Neural crest cell (in vitro differentiated cells): ENCODE measurements around the gene FREY1. TPM values are rescaled to one million over a fixed set of nuclear protein-coding genes. Genes with fewer than 3 reads are reported as not detected.
A peak's percentile ranks its signal among the peaks of the same experiment; 100 is the strongest.

ENCODE experiments used
- DNase-seq: peaks from one replicate; pipeline ENCODE4 v3.0.0; 2021; ENCODE audit warnings: low read depth, mixed read lengths, low spot score
- H3K27ac Mint-ChIP-seq: one replicate; pipeline ENCODE4 v1.8.0; 2021; ENCODE audit warnings: mild to moderate bottlenecking, mixed read lengths; ENCODE audit not compliant: unreplicated experiment
- H3K27me3 Mint-ChIP-seq: 2 replicates; pipeline ENCODE4 v1.8.0; 2021; ENCODE audit warnings: low read depth, mild to moderate bottlenecking, mixed read lengths
- H3K36me3 Mint-ChIP-seq: 2 replicates; pipeline ENCODE4 v1.8.0; 2021; ENCODE audit warnings: low read depth, mild to moderate bottlenecking, mixed read lengths
- H3K4me1 Mint-ChIP-seq: 2 replicates; pipeline ENCODE4 v1.8.0; 2021; ENCODE audit warnings: mixed read lengths
- H3K4me3 Mint-ChIP-seq: one replicate; pipeline ENCODE4 v1.8.0; 2021; ENCODE audit warnings: mild to moderate bottlenecking, mixed read lengths
- H3K9me3 Mint-ChIP-seq: 2 replicates; pipeline ENCODE4 v1.8.0; 2021; ENCODE audit warnings: mixed read lengths
- CTCF ChIP-seq: fragments of 200-600 bp; sonication (generic); conservative IDR thresholded peaks from 2 replicates; pipeline ENCODE4 v1.5.0; 2021; ENCODE audit warnings: antibody characterized with exemption, mild to moderate bottlenecking
- total RNA-seq: library from RNA; stranded (reverse); gene quantifications from 2 replicates; pipeline ENCODE4 v1.2.1, GENCODE V29; 2021

The FREY1 gene
- total RNA-seq, 1 donor from 2014 or later = 3.3 TPM

GRCh38 chr11:45927684-45928413, 20.8 kb upstream of the FREY1 start:
- Mint-ChIP-seq H3K27me3 (peaks cover 37% of the 10 kb centered on the region), H3K4me1 (peaks cover 6% of the 10 kb centered on the region), H3K9me3 (no peaks in the 10 kb centered on the region), H3K27ac (no peak overlapping the region), H3K36me3 (no peaks in the 10 kb centered on the region), H3K4me3 (peak overlapping the region; percentile 42)
- TF ChIP-seq CTCF = no peak
- DNase-seq = no peak

DNA sequence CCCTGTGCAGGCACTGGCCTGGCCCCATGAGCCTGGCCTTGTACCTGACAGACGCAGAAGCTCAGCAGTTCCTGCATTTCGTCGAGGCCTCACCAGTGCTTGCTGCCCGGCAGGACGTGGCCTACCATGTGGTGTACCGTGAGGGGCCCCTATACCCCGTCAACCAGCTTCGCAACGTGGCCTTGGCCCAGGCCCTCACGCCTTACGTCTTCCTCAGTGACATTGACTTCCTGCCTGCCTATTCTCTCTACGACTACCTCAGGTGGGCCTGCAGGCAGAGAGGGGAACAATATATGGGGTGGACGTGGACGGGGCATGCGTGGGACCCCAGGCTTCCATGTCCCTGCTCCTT, 20.2 kb upstream of the FREY1 start:
- no peak for DNase-seq
- Mint-ChIP-seq H3K27me3 (peaks cover 37% of the 10 kb centered on the region), H3K4me3 (peak overlapping the region; percentile 42), H3K4me1 (peaks cover 6% of the 10 kb centered on the region), H3K27ac (no peak overlapping the region), H3K9me3 (no peaks in the 10 kb centered on the region), H3K36me3 (no peaks in the 10 kb centered on the region)
- no peak for TF ChIP-seq CTCF

DNA sequence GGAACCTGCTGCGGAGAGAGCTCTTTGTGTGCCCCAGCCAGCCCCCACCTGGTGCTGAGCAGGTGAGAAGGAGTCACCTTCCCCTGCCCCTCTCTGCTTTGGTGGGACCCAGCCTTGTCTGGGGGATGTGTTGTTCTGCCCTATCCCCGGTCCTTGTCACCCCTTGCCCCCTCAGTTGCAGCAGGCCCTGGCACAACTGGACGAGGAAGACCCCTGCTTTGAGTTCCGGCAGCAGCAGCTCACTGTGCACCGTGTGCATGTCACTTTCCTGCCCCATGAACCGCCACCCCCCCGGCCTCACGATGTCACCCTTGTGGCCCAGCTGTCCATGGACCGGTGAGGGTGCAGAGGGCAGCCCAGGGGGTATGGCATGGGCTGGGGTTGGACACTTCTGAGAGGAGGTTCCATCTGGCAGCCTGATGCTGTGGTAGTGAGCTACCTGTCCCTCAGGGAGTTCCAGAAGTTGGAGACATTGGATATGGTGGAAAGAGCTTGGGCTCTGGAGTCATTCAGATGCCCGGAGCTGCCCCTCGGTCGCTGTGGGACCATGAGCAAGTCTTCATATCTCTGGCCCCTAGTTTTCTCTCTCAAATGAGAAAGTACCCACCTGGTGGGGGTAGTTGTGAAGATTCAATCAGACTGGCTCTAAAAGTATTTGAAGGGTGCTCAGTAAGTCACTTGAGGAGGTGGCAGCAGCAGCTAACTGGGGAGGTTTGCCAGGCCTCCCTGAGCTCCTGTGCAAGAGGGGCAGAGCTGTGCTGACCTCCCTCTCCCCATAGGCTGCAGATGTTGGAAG, 19.7 kb upstream of the FREY1 start:
- Mint-ChIP-seq H3K36me3 (no peaks in the 10 kb centered on the region), H3K27ac (no peak overlapping the region), H3K9me3 (no peaks in the 10 kb centered on the region), H3K4me1 (peaks cover 7% of the 10 kb centered on the region), H3K4me3 (no peak overlapping the region), H3K27me3 (peaks cover 38% of the 10 kb centered on the region)
- TF ChIP-seq CTCF = no peak
- no peak for DNase-seq

DNA sequence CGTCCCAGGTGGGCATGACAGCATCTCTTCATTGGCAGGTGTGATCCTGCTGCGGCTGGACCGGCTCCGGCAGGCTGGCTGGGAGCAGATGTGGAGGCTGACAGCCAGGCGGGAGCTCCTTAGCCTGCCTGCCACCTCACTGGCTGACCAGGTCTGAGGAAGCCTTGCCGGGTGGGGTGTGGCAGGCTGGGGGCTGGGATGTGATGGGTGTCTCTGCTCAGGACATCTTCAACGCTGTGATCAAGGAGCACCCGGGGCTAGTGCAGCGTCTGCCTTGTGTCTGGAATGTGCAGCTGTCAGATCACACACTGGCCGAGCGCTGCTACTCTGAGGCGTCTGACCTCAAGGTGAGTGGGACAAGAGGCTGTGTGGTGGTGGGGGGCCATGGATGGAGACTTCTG, 18.9 kb upstream of the FREY1 start:
- no peak for DNase-seq
- Mint-ChIP-seq H3K4me3 (peak overlapping the region; percentile 47), H3K27me3 (peaks cover 46% of the 10 kb centered on the region), H3K27ac (no peak overlapping the region), H3K4me1 (peaks cover 12% of the 10 kb centered on the region), H3K9me3 (no peaks in the 10 kb centered on the region), H3K36me3 (no peaks in the 10 kb centered on the region)
- no peak for TF ChIP-seq CTCF

GRCh38 chr11:45925550-45925949, 18.5 kb upstream of the FREY1 start:
- H3K4me1 Mint-ChIP-seq = peaks cover 12% of the 10 kb centered on the region

More at GRCh38 chr11:45925550-45925949, 18.5 kb upstream of the FREY1 start:
- H3K9me3 Mint-ChIP-seq = no peaks in the 10 kb centered on the region
- no peak overlapping the region for H3K27ac Mint-ChIP-seq
- DNase-seq = no peak
- H3K27me3 Mint-ChIP-seq = peaks cover 50% of the 10 kb centered on the region
- H3K36me3 Mint-ChIP-seq = no peaks in the 10 kb centered on the region
- H3K4me3 Mint-ChIP-seq = peak overlapping the region; percentile 47
- TF ChIP-seq CTCF = no peak
